Cardiac ventricle fibroblast (primary cell): Measurements from ENCODE around the gene DLK2. TPM values are rescaled to one million over a fixed set of nuclear protein-coding genes. Genes with fewer than 3 reads are reported as not detected.

Source experiments
- total RNA-seq: library from RNA; depleted of rRNA; stranded (reverse); fragments of >200 nt; gene quantifications from 2 replicates; pipeline ENCODE4 v1.2.3, GENCODE V29; 2015

The DLK2 gene, protein sequence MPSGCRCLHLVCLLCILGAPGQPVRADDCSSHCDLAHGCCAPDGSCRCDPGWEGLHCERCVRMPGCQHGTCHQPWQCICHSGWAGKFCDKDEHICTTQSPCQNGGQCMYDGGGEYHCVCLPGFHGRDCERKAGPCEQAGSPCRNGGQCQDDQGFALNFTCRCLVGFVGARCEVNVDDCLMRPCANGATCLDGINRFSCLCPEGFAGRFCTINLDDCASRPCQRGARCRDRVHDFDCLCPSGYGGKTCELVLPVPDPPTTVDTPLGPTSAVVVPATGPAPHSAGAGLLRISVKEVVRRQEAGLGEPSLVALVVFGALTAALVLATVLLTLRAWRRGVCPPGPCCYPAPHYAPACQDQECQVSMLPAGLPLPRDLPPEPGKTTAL
- not detected in 2 replicates for total RNA-seq

DNA sequence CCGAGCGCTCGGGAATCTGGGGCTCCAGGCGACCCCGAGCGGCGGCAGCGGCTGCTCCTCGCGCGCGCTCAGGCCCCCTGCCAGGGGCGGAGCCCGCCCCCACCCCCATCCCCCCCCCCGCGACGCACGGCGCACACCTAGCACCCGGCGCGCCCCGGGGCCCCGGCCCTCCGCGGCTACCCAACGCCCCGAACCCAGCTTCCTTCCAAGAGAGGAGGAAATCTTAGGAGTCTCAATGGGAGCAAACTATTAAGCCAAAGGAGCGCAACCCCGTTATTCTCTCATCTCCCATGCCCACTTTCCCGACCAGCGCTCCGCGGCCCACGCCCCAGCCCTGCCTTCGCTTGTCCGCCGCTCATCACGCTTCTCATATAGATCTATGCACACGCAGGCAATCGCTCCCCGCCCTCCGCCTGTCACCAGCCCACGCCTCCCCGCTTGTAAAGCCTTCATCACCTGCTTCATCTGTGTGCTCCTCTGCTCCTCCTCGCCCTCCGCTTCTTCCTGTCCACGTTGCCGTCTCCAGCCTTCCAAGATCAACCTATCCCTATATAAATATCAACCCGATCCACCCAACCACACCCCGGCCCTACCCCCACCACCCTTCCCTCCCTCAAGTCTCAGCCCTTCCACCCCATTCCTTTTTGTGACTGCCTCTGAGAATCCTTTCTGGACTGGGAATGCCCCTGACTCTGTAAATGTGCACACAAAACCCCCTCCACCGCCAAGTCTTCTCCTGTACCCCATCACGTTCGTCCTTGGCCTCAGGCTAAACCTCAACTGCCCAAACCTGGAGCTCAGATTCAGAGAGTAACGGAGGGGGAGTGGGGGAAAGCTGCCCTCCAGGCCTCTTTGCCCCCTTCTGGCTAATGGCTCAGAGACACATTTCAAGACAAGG, at the start of gene DLK2:
DLK2 (minus strand) TSS at position 18 of the 898 bp plus-strand sequence. CDS start 723 bp downstream, outside the sequence.

DNA sequence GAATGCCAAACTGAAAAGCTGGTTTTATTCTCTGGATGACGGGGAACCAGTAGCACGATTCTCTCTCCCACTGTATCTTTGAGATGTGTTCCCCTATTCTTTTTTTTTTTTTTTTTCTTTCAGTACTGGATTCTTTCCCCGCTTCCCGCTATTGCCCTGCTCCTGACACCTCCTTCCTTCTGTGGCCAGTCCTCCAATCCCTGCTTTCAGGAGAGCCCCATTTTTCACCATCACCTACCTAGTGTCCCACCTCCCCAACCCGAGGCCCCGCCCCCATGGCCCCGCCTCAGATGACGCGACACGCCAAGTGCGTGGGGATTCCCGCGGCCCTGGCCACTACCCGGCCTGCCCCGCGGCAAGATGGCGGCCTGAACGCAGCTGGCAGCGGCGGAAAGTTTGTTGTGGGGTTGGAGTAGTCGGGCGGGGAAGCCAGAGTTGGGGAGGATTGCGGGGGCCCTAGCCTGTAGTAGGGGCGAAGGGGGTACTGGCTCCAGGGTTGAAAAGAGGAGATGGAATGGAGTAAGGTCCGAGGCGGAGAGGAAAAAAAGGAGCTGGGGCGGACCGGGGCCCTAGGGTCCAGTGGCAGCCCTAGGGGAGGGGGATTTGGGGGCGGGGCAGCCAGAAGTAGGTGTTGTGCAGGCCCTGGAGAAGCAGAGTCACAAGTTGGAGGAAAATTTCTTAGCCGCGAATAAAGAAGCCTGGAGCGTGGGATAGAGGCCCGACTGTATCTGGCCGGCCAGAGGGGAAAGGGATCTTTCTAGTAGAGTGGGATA, 22.1 kb upstream of the DLK2 start, which contains the start of gene TJAP1:
TJAP1 (plus strand) TSS at position 336 of the 773 bp plus-strand sequence. CDS start 21,432 bp downstream, outside the sequence.

DNA sequence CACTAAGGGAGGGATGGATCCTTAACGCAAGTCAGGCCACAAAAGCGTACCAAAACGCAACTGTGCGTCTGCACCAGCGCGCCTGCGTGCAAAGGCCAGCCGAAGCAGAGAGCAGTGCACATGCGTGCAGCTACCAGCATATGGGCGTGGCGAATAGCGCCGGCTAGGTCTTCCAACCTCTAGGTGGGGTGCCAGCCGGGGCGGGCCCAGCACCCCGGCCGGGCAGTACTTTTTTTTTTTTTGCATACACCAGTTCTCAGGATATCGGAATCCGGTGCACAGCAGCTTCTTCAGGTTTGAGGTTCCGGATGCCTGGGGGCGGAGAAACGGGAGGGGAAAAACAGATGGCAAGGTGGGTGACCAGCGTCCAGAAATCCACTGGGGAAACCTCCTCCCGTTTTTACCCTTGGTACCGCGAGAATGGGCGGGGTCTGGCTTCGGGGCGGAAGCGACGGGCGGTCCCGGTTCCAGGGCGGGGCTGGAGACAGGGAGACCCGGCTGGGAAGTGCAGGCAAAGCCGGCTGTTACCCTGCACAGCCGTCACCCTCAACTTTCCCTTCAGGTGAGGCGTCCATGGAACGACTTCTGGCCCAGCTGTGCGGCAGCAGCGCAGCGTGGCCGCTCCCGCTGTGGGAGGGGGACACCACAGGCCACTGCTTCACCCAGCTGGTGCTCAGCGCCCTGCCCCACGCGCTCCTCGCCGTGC, 27.8 kb downstream of the DLK2 start, which contains the start of gene ABCC10:
ABCC10 (plus strand) TSS at position 136 of the 706 bp plus-strand sequence; CDS start at position 574, 438 bp downstream.

Other genes with a start within 250 kb of the DLK2 start
- 88.2 and 103 TPM in 2 replicates for gene DNPH1, start 226.1 kb downstream of the DLK2 start, total RNA-seq
- gene TTBK1, start 212.1 kb downstream of the DLK2 start, total RNA-seq, result not detected in 2 replicates
- not detected in 2 replicates for gene SLC22A7, start 157.3 kb downstream of the DLK2 start, total RNA-seq
- gene CRIP3, start 146.7 kb downstream of the DLK2 start, total RNA-seq, result not detected in 2 replicates
- 10.2 and 11.1 TPM in 2 replicates for gene ZNF318, start 85.9 kb downstream of the DLK2 start, total RNA-seq
- 7.9 and 10.6 TPM in 2 replicates for gene ABCC10, start 28.0 kb downstream of the DLK2 start, total RNA-seq
- gene TJAP1, start 22.0 kb upstream of the DLK2 start, total RNA-seq, result 13.9 and 15.1 TPM in 2 replicates
- 0.15 and 0.44 TPM in 2 replicates for gene LRRC73, start 54.8 kb upstream of the DLK2 start, total RNA-seq
- gene YIPF3, start 61.4 kb upstream of the DLK2 start, total RNA-seq, result 110 and 136 TPM in 2 replicates
- 19.5 and 20.7 TPM in 2 replicates for gene POLR1C, start 61.5 kb upstream of the DLK2 start, total RNA-seq
- 13.0 and 19.6 TPM in 2 replicates for gene XPO5, start 120.5 kb upstream of the DLK2 start, total RNA-seq
- gene POLH, start 120.6 kb upstream of the DLK2 start, total RNA-seq, result 16.8 and 17.8 TPM in 2 replicates
- 16.6 and 18.0 TPM in 2 replicates for gene GTPBP2, start 173.7 kb upstream of the DLK2 start, total RNA-seq
- 15.7 and 17.4 TPM in 2 replicates for gene MAD2L1BP, start 180.3 kb upstream of the DLK2 start, total RNA-seq
- 0.19 TPM in 1 of 2 replicates, not detected in the other for gene RSPH9, start 189.5 kb upstream of the DLK2 start, total RNA-seq
- 32.9 and 36.0 TPM in 2 replicates for gene MRPS18A, start 232.2 kb upstream of the DLK2 start, total RNA-seq